ENCODE data around the gene ALDH16A1.

GRCh38 chr19:49430172-49430677, 22.8 kb upstream of the ALDH16A1 start:
- TF ChIP-seq POLR2AphosphoS5 (IDR thresholded peaks at IDR 0.05; ENCODE audit: insufficient read depth, low read depth, low read length) (no peak), CTCF (IDR thresholded peaks at IDR 0.05; ENCODE audit: extremely low read depth in 1 of 2, insufficient read depth in 1 of 2, low read depth in 1 of 2, low read length in 2 of 2) (no peak), POLR2A (IDR thresholded peaks at IDR 0.05; ENCODE audit: low read depth, low read length) (no peak), GATA2 (IDR thresholded peaks at IDR 0.05; ENCODE audit: insufficient read depth, insufficient read length, low read depth, low read length) (no peak), FOS (IDR thresholded peaks at IDR 0.05; ENCODE audit: borderline replicate concordance, insufficient read depth, low read length) (no peak), MAX (IDR thresholded peaks at IDR 0.05; ENCODE audit: insufficient read depth, insufficient read length) (no peak), EZH2 (IDR thresholded peaks at IDR 0.05; ENCODE audit: borderline replicate concordance, low read depth, low read length, severe bottlenecking) (peak; percentile 54), MYC (IDR thresholded peaks at IDR 0.05; ENCODE audit: low read depth, low read length) (no peak), JUN (IDR thresholded peaks at IDR 0.05; ENCODE audit: borderline replicate concordance, insufficient read depth, insufficient read length, low read depth) (no peak)
